ENCODE results near the gene NUDT12. TPM values are rescaled to one million over a fixed set of nuclear protein-coding genes. Genes with fewer than 3 reads are reported as not detected.
A peak's percentile ranks its signal among the peaks of the same experiment; 100 is the strongest.

NUDT12 gene
- polyA plus RNA-seq, 3 donors, result 0.08 to 1.1 (median 0.11) TPM

DNA sequence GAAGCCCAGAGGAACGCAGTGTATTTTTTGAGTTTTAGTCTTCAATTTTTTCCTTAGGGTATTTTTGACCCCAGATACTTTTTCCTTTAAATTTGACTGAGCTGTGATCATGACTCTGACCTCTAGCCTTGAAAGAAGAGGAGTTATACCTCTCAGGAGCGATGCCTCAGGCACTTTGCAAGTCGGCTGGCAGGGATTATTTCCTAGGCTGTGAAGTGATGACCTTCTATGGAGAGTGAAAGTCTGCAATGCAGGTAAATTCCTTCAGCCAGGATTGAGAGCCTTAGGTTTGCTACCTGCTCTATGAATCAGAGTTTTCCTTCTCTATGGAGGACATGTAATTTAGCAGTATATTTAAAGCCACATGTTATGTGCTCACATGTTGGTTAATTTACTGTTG lies 10.8 kb upstream of the NUDT12 start:
- Histone ChIP-seq H3K9me3 (replicated peaks in 1 of 2; ENCODE audit: control insufficient read depth in 1 of 2, insufficient read depth in 1 of 2, low read length in 2 of 2) (no peaks in the 10 kb centered on the region), H3K4me1 (ENCODE audit: control insufficient read depth in 1 of 2, insufficient read depth in 2 of 2, low read length in 2 of 2) (no peaks in the 10 kb centered on the region), H2AFZ (ENCODE audit: insufficient read depth, low read depth, low read length, poor library complexity, severe bottlenecking) (no peak overlapping the region), H3K27ac (ENCODE audit: low read depth in 1 of 2, low read length in 2 of 2) (no peak overlapping the region), H3K9ac (ENCODE audit: insufficient read depth, low read length, poor library complexity, severe bottlenecking) (no peak overlapping the region), H3K4me2 (replicated peaks; ENCODE audit: extremely low read depth, low read length, poor library complexity, severe bottlenecking) (no peak overlapping the region), H4K20me1 (ENCODE audit: insufficient read depth, low read length) (no peaks in the 10 kb centered on the region), H3K27me3 (ENCODE audit: control insufficient read depth in 2 of 2, insufficient read depth in 2 of 2, low read length in 2 of 2) (no peaks in the 10 kb centered on the region), H3K79me2 (ENCODE audit: insufficient read depth, low read length) (no peaks in the 10 kb centered on the region), H3K4me3 (replicated peaks in 1 of 3; ENCODE audit: low read depth in 2 of 3, low read length in 3 of 3) (no peak overlapping the region), H3K36me3 (replicated peaks in 1 of 2; ENCODE audit: control insufficient read depth in 1 of 2, insufficient read depth in 2 of 2, low read length in 2 of 2) (no peaks in the 10 kb centered on the region)
- Mint-ChIP-seq H3K27me3 (ENCODE audit: low read depth in 3 of 3) (peaks cover 1 to 5% (median 2%) of the 10 kb centered on the region in 3 donors), H3K9me3 (peaks cover 0 to 3% (median 0%) of the 10 kb centered on the region in 7 donors), H3K27ac (peak overlapping the region in 1 of 7 donors; percentile 50), H3K4me3 (no peak overlapping the region), H3K4me1 (no peaks in the 10 kb centered on the region), H3K36me3 (no peaks in the 10 kb centered on the region)
- no peak for DNase-seq
- intact Hi-C loops (cut with micrococcal nuclease), result no loop called here
- TF ChIP-seq, protein P1, sequence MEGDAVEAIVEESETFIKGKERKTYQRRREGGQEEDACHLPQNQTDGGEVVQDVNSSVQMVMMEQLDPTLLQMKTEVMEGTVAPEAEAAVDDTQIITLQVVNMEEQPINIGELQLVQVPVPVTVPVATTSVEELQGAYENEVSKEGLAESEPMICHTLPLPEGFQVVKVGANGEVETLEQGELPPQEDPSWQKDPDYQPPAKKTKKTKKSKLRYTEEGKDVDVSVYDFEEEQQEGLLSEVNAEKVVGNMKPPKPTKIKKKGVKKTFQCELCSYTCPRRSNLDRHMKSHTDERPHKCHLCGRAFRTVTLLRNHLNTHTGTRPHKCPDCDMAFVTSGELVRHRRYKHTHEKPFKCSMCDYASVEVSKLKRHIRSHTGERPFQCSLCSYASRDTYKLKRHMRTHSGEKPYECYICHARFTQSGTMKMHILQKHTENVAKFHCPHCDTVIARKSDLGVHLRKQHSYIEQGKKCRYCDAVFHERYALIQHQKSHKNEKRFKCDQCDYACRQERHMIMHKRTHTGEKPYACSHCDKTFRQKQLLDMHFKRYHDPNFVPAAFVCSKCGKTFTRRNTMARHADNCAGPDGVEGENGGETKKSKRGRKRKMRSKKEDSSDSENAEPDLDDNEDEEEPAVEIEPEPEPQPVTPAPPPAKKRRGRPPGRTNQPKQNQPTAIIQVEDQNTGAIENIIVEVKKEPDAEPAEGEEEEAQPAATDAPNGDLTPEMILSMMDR (IDR thresholded peaks at IDR 0.05), result no peak
- WGBS (ENCODE audit: insufficient coverage), result 100% methylated on average over 1 of the region's 3 CpGs

DNA sequence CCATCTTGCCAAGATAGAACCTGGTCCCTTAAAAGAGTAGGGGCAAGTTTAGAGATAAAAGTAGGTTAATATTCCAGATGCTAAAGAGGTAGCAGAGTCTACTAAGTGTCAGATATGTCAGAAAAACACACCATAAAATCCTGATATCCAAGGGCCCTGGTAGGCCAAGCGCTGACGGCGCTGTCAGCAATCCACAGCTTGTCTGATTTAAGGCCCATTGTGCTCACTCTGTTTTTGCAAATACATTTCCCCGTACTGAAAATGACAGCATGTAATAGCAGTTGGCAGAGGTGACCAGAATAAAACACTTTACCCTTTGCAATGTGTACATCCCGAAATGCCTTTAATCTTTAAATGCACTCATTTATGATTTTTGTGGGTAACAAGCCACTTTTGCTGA lies 9.9 kb upstream of the NUDT12 start:
- H3K27me3 Mint-ChIP-seq (ENCODE audit: low read depth in 3 of 3), result peaks cover 1 to 5% (median 2%) of the 10 kb centered on the region in 3 donors
- Histone ChIP-seq H3K9me3 (replicated peaks in 1 of 2; ENCODE audit: control insufficient read depth in 1 of 2, insufficient read depth in 1 of 2, low read length in 2 of 2) (no peaks in the 10 kb centered on the region), H4K20me1 (ENCODE audit: insufficient read depth, low read length) (no peaks in the 10 kb centered on the region), H3K36me3 (replicated peaks in 1 of 2; ENCODE audit: control insufficient read depth in 1 of 2, insufficient read depth in 2 of 2, low read length in 2 of 2) (no peaks in the 10 kb centered on the region), H3K4me2 (replicated peaks; ENCODE audit: extremely low read depth, low read length, poor library complexity, severe bottlenecking) (no peak overlapping the region), H3K27ac (ENCODE audit: low read depth in 1 of 2, low read length in 2 of 2) (no peak overlapping the region), H3K79me2 (ENCODE audit: insufficient read depth, low read length) (no peaks in the 10 kb centered on the region), H3K27me3 (ENCODE audit: control insufficient read depth in 2 of 2, insufficient read depth in 2 of 2, low read length in 2 of 2) (no peaks in the 10 kb centered on the region), H3K4me3 (replicated peaks in 1 of 3; ENCODE audit: low read depth in 2 of 3, low read length in 3 of 3) (no peak overlapping the region), H3K4me1 (ENCODE audit: control insufficient read depth in 1 of 2, insufficient read depth in 2 of 2, low read length in 2 of 2) (no peaks in the 10 kb centered on the region), H3K9ac (ENCODE audit: insufficient read depth, low read length, poor library complexity, severe bottlenecking) (no peak overlapping the region), H2AFZ (ENCODE audit: insufficient read depth, low read depth, low read length, poor library complexity, severe bottlenecking) (no peak overlapping the region)
- no peaks in the 10 kb centered on the region for H3K36me3 Mint-ChIP-seq
- TF ChIP-seq, protein P1 (IDR thresholded peaks at IDR 0.05), result no peak
- intact Hi-C loops (cut with micrococcal nuclease), result no loop called here
- H3K4me1 Mint-ChIP-seq, result no peaks in the 10 kb centered on the region
- peaks cover 0 to 3% (median 0%) of the 10 kb centered on the region in 7 donors for H3K9me3 Mint-ChIP-seq
- DNase-seq, result no peak
- WGBS (ENCODE audit: insufficient coverage), result 96% methylated on average over 3 of the region's 5 CpGs
- no peak overlapping the region for H3K27ac Mint-ChIP-seq
- H3K4me3 Mint-ChIP-seq, result no peak overlapping the region

Data from CD14-positive monocyte (primary cell).